HEK293 (cell line): Measurements from ENCODE around the gene PIP5KL1.

ENCODE experiments used
- CTCF ChIA-PET: fragments of 350-600 bp; formaldehyde crosslinking; extraction: SDS; loops from one replicate; lab custom pipeline; 2021; ENCODE audit warnings: antibody characterized with exemption; lab: Yijun Ruan, JAX
- POLR2A ChIA-PET: fragments of 300-600 bp; formaldehyde crosslinking; extraction: SDS; loops from one replicate; lab custom pipeline; 2020; ENCODE audit warnings: antibody characterized with exemption, inconsistent platforms; lab: Yijun Ruan, JAX
- H3K27ac ChIP-seq: fragments of 200-500 bp; sonication (Bioruptor generic); 2 replicates; pipeline ENCODE4 v1.5.1; 2014; ENCODE audit warnings: low read depth, low read length, control low read depth, inconsistent platforms; ENCODE audit errors: extremely low read depth
- H3K36me3 ChIP-seq, 2 experiments: fragments of 200-500 bp in 1 of 2; sonication (Bioruptor generic) in 1 of 2; 1 replicate in 1 of 2; 2 replicates in 1 of 2; pipeline ENCODE4 v1.5.1; 2014 to 2017; ENCODE audit warnings: inconsistent platforms in 2 of 2, low read length in 2 of 2; ENCODE audit not compliant: control insufficient read depth in 2 of 2, insufficient read depth in 1 of 2
- H3K4me1 ChIP-seq: fragments of 200-500 bp; sonication (Bioruptor generic); 2 replicates; pipeline ENCODE4 v1.5.1; 2014; ENCODE audit warnings: mild to moderate bottlenecking, low read length, inconsistent platforms; ENCODE audit not compliant: control insufficient read depth, insufficient read depth
- H3K4me3 ChIP-seq: 2 replicates; pipeline ENCODE4 v1.5.1; 2011; ENCODE audit warnings: low read depth, mild to moderate bottlenecking, control low read depth, low read length, moderate library complexity
- H3K9me3 ChIP-seq: fragments of 200-500 bp; sonication (Bioruptor generic); 2 replicates; pipeline ENCODE4 v1.5.1; 2014; ENCODE audit warnings: low read depth, low read length, inconsistent platforms; ENCODE audit not compliant: control insufficient read depth, insufficient read depth
- HOXC10 ChIP-seq: sonication (generic); formaldehyde crosslinking; IDR thresholded peaks from 2 replicates; pipeline ENCODE4 v1.8.1; 2023; ENCODE audit warnings: mild to moderate bottlenecking, missing genetic modification reagents
- OSR2 ChIP-seq: fragments of 450-650 bp; formaldehyde crosslinking; IDR thresholded peaks from 2 replicates; pipeline ENCODE4 v1.5.1; 2016; ENCODE audit warnings: missing biosample characterization, missing genetic modification characterization
- PRDM4 ChIP-seq: fragments of 450-650 bp; formaldehyde crosslinking; IDR thresholded peaks from 2 replicates; pipeline ENCODE4 v1.5.1; 2017; ENCODE audit warnings: missing biosample characterization, missing genetic modification characterization
- SP3 ChIP-seq: fragments of 450-650 bp; formaldehyde crosslinking; IDR thresholded peaks from 2 replicates; pipeline ENCODE4 v1.5.1; 2016; ENCODE audit warnings: missing biosample characterization, missing genetic modification characterization
- ZBTB44 ChIP-seq: fragments of 450-650 bp; IDR thresholded peaks from 2 replicates; pipeline ENCODE4 v1.5.1; 2018; ENCODE audit warnings: missing biosample characterization, mild to moderate bottlenecking, missing genetic modification characterization
- ZEB2 ChIP-seq: fragments of 450-650 bp; formaldehyde crosslinking; IDR thresholded peaks from 2 replicates; pipeline ENCODE4 v1.5.1; 2016; ENCODE audit warnings: missing biosample characterization, missing genetic modification characterization
- ZFP3 ChIP-seq: fragments of 450-650 bp; formaldehyde crosslinking; IDR thresholded peaks from 2 replicates; pipeline ENCODE4 v1.5.1; 2016; ENCODE audit warnings: low read depth, missing biosample characterization, missing genetic modification characterization
- ZFP41 ChIP-seq: fragments of 450-650 bp; formaldehyde crosslinking; IDR thresholded peaks from 2 replicates; pipeline ENCODE4 v1.5.1; 2016; ENCODE audit warnings: missing biosample characterization, missing genetic modification characterization, borderline replicate concordance
- ZNF138 ChIP-seq: fragments of 450-650 bp; formaldehyde crosslinking; IDR thresholded peaks from 2 replicates; pipeline ENCODE4 v1.5.1; 2016; ENCODE audit warnings: missing biosample characterization, missing genetic modification characterization, borderline replicate concordance
- ZNF140 ChIP-seq: fragments of 450-650 bp; formaldehyde crosslinking; IDR thresholded peaks from 2 replicates; pipeline ENCODE4 v1.5.1; 2016; ENCODE audit warnings: missing biosample characterization, missing genetic modification characterization
- ZNF146 ChIP-seq: fragments of 450-650 bp; formaldehyde crosslinking; IDR thresholded peaks from 2 replicates; pipeline ENCODE4 v1.5.1; 2016; ENCODE audit warnings: missing biosample characterization, missing genetic modification characterization
- ZNF148 ChIP-seq: fragments of 450-650 bp; formaldehyde crosslinking; IDR thresholded peaks from 2 replicates; pipeline ENCODE4 v1.5.0; 2017; ENCODE audit warnings: missing biosample characterization, missing genetic modification characterization, borderline replicate concordance
- ZNF16 ChIP-seq: fragments of 450-650 bp; formaldehyde crosslinking; IDR thresholded peaks from 2 replicates; pipeline ENCODE4 v1.5.1; 2016; ENCODE audit warnings: low read depth, missing biosample characterization, missing genetic modification characterization
- ZNF169 ChIP-seq: fragments of 450-650 bp; formaldehyde crosslinking; IDR thresholded peaks from 2 replicates; pipeline ENCODE4 v1.5.1; 2016; ENCODE audit warnings: missing biosample characterization, missing genetic modification characterization
- ZNF19 ChIP-seq: fragments of 450-650 bp; formaldehyde crosslinking; IDR thresholded peaks from 2 replicates; pipeline ENCODE4; 2016; ENCODE audit warnings: missing biosample characterization, missing genetic modification characterization, low read depth
- ZNF266 ChIP-seq: fragments of 450-650 bp; formaldehyde crosslinking; IDR thresholded peaks from 2 replicates; pipeline ENCODE4 v1.5.1; 2016; ENCODE audit warnings: missing biosample characterization, missing genetic modification characterization, low read depth
- ZNF423 ChIP-seq: fragments of 450-650 bp; formaldehyde crosslinking; IDR thresholded peaks from 2 replicates; pipeline ENCODE4 v1.5.1; 2016; ENCODE audit warnings: missing biosample characterization, missing genetic modification characterization
- ZNF529 ChIP-seq: fragments of 450-650 bp; formaldehyde crosslinking; IDR thresholded peaks from 2 replicates; pipeline ENCODE4 v1.5.1; 2017; ENCODE audit warnings: missing genetic modification characterization, missing biosample characterization; ENCODE audit not compliant: insufficient replicate concordance
- ZNF544 ChIP-seq: fragments of 450-650 bp; formaldehyde crosslinking; IDR thresholded peaks from 2 replicates; pipeline ENCODE4 v1.5.0; 2017; ENCODE audit warnings: missing biosample characterization, missing genetic modification characterization
- ZNF555 ChIP-seq: fragments of 450-650 bp; formaldehyde crosslinking; conservative IDR thresholded peaks from 2 replicates; pipeline ENCODE4 v1.5.1; 2017; ENCODE audit warnings: missing biosample characterization, mild to moderate bottlenecking, missing genetic modification characterization, inconsistent platforms
- ZNF571 ChIP-seq: fragments of 450-650 bp; formaldehyde crosslinking; IDR thresholded peaks from 2 replicates; pipeline ENCODE4 v1.5.0; 2017; ENCODE audit warnings: missing biosample characterization, missing genetic modification characterization
- ZNF610 ChIP-seq: fragments of 450-650 bp; formaldehyde crosslinking; IDR thresholded peaks from 2 replicates; pipeline ENCODE4 v1.5.1; 2016; ENCODE audit warnings: missing biosample characterization, missing genetic modification characterization, borderline replicate concordance
- ZNF623 ChIP-seq: fragments of 450-650 bp; formaldehyde crosslinking; IDR thresholded peaks from 2 replicates; pipeline ENCODE4 v1.5.1; 2016; ENCODE audit warnings: missing biosample characterization, missing genetic modification characterization
- ZNF624 ChIP-seq: fragments of 450-650 bp; formaldehyde crosslinking; IDR thresholded peaks from 2 replicates; pipeline ENCODE4 v1.5.1; 2017; ENCODE audit warnings: missing biosample characterization, missing genetic modification characterization
- ZNF639 ChIP-seq: fragments of 450-650 bp; formaldehyde crosslinking; IDR thresholded peaks from 2 replicates; pipeline ENCODE4 v1.5.1; 2016; ENCODE audit warnings: missing biosample characterization, missing genetic modification characterization
- ZNF664 ChIP-seq: fragments of 450-650 bp; formaldehyde crosslinking; IDR thresholded peaks from 2 replicates; pipeline ENCODE4 v1.5.1; 2016; ENCODE audit warnings: missing biosample characterization, missing genetic modification characterization

Gene PIP5KL1

GRCh38 chr9:127960410-127961154 lies 30.0 kb upstream of the PIP5KL1 start (continued):
- TF ChIP-seq PRDM4 (tag by site-specific recombination) (0 out of 2 replicates have a peak, but pooled peaks have one; percentile 17), ZNF571 (tag by site-specific recombination) (no peak), ZNF555 (tag by site-specific recombination) (no peak), ZNF16 (no peak), ZNF624 (tag by site-specific recombination) (no peak), SP3 (tag by site-specific recombination) (no peak), ZBTB44 (tag by site-specific recombination) (no peak)

GRCh38 chr9:127959841-127960409 lies 29.3 kb upstream of the PIP5KL1 start:
- POLR2A ChIA-PET = no interaction called here
- Histone ChIP-seq H3K9me3 (no peaks in the 10 kb centered on the region), H3K4me1 (peaks cover 11% of the 10 kb centered on the region), H3K4me3 (no peak overlapping the region), H3K36me3 (no peaks in the 10 kb centered on the region), H3K27ac (no peak overlapping the region)
- CTCF ChIA-PET = interaction anchor here (0.6 to 9.0 kb wide), 5 partner anchors 13 to 75 kb away, joined by 3 to 135 read pairs (median 6); no protein-coding TSS in a partner anchor
- TF ChIP-seq ZNF148 (tag by site-specific recombination) = no peak
- TF ChIP-seq ZFP41 = no peak
- TF ChIP-seq ZNF664 = peak; percentile 95
- no peak for TF ChIP-seq ZNF19 (tag by site-specific recombination)
- peak; percentile 72 for TF ChIP-seq ZNF623
- TF ChIP-seq HOXC10 (CRISPR knock-in tag) = no peak
- TF ChIP-seq ZEB2 (tag by site-specific recombination) = no peak

GRCh38 chr9:127959398-127959797 lies 28.8 kb upstream of the PIP5KL1 start:
- Histone ChIP-seq H3K36me3 (no peaks in the 10 kb centered on the region), H3K4me1 (peaks cover 11% of the 10 kb centered on the region), H3K4me3 (no peak overlapping the region), H3K27ac (no peak overlapping the region), H3K9me3 (no peaks in the 10 kb centered on the region)
- POLR2A ChIA-PET = no interaction called here
- CTCF ChIA-PET = interaction anchor here (0.6 to 9.0 kb wide), 3 partner anchors 16 to 75 kb away, joined by 3 to 135 read pairs (median 45); no protein-coding TSS in a partner anchor
- TF ChIP-seq ZNF544 (tag by site-specific recombination) (no peak), ZNF664 (no peak), ZNF529 (tag by site-specific recombination) (no peak), ZNF138 (tag by site-specific recombination) (no peak), ZNF169 (tag by site-specific recombination) (no peak), ZNF639 (no peak), ZNF146 (tag by site-specific recombination) (no peak), OSR2 (tag by site-specific recombination) (no peak), ZFP3 (no peak), ZNF423 (no peak), ZNF140 (no peak), ZNF266 (no peak), ZNF610 (no peak)
